ENCODE data around the gene BDH1. TPM values are rescaled to one million over a fixed set of nuclear protein-coding genes. Genes with fewer than 3 reads are reported as not detected.

BDH1 gene
- total and polyA plus RNA-seq, 2 of the 8 experiments (the other 6 are each of a cell fraction or from before 2014, with no cell fraction given) = 27.2 to 28.1 TPM

- TF ChIP-seq KDM1A (IDR thresholded peaks at IDR 0.05; ENCODE audit: borderline replicate concordance, low read length) (peak; percentile 2; the same call in 1 of the 2 replicates), SP1 (IDR thresholded peaks at IDR 0.05; ENCODE audit: low read depth, low read length) (0 out of 2 replicates have a peak, but pooled peaks have one; percentile 30), RXRA (IDR thresholded peaks at IDR 0.05; ENCODE audit: insufficient read depth, low read depth, low read length) (no peak), E2F6 (IDR thresholded peaks at IDR 0.05) (peak; percentile 25; the same call in 1 of the 2 replicates), USF2 (IDR thresholded peaks at IDR 0.05; ENCODE audit: low read length) (peak; percentile 97), SAP30 (IDR thresholded peaks at IDR 0.05; ENCODE audit: insufficient read depth, insufficient replicate concordance, low read length) (peak; percentile 56), CEBPB (IDR thresholded peaks at IDR 0.05; ENCODE audit: low read depth, low read length) (no peak), CHD2 (IDR thresholded peaks at IDR 0.05; ENCODE audit: low read length) (peak; percentile 66; the same call in 1 of the 2 replicates), RBBP5 (IDR thresholded peaks at IDR 0.05; ENCODE audit: borderline replicate concordance, low read depth, low read length) (no peak), CTBP2 (IDR thresholded peaks at IDR 0.05; ENCODE audit: borderline replicate concordance, insufficient read depth, insufficient read length, low read length) (peak; percentile 75), NANOG (IDR thresholded peaks at IDR 0.05; ENCODE audit: insufficient read depth, low read depth, low read length, poor library complexity, severe bottlenecking) (peak; percentile 72), KDM5A (IDR thresholded peaks at IDR 0.05; ENCODE audit: low read length) (no peak), GTF2F1 (IDR thresholded peaks at IDR 0.05; ENCODE audit: borderline replicate concordance, low read depth, low read length) (peak; percentile 88; the same call in 1 of the 2 replicates), BRCA1 (IDR thresholded peaks at IDR 0.05; ENCODE audit: low read depth, low read length) (no peak), SP2 (IDR thresholded peaks at IDR 0.05; ENCODE audit: low read length) (no peak), TEAD4 (IDR thresholded peaks at IDR 0.05; ENCODE audit: low read depth, low read length) (peak; percentile 56; the same call in 1 of the 2 replicates), TAF1 (IDR thresholded peaks at IDR 0.05; ENCODE audit: low read depth, low read length) (peak; percentile 55; the same call in 1 of the 2 replicates), ASH2L (IDR thresholded peaks at IDR 0.05; ENCODE audit: low read length) (peak; percentile 13), YY1 (IDR thresholded peaks at IDR 0.05; ENCODE audit: low read depth, low read length) (no peak)
Measured at GRCh38 chr3:197541756-197542539, 13.8 kb downstream of the BDH1 start (continued).
